Progenitor cell of endocrine pancreas (in vitro differentiated cells): ENCODE results near the gene PSMF1. TPM values are rescaled to one million over a fixed set of nuclear protein-coding genes. Genes with fewer than 3 reads are reported as not detected.

Experiments used
- DNase-seq: peaks from one replicate; pipeline ENCODE4 v3.0.0; 2021; ENCODE audit warnings: low spot score; ENCODE audit not compliant: unreplicated experiment
- H3K27ac Mint-ChIP-seq: 2 replicates; pipeline ENCODE4 v1.8.0; 2021; ENCODE audit warnings: mild to moderate bottlenecking, moderate library complexity, mixed read lengths
- H3K27me3 Mint-ChIP-seq: 2 replicates; pipeline ENCODE4 v1.8.0; 2021; ENCODE audit warnings: mixed read lengths
- H3K36me3 Mint-ChIP-seq: 2 replicates; pipeline ENCODE4 v1.8.0; 2022; ENCODE audit warnings: mixed read lengths; ENCODE audit not compliant: insufficient read depth
- H3K4me1 Mint-ChIP-seq: 2 replicates; pipeline ENCODE4 v1.8.0; 2021; ENCODE audit warnings: low read depth, mixed read lengths
- H3K4me3 Mint-ChIP-seq: 2 replicates; pipeline ENCODE4 v1.8.0; 2021; ENCODE audit warnings: low read depth, mild to moderate bottlenecking, moderate library complexity, mixed read lengths
- H3K9me3 Mint-ChIP-seq: 2 replicates; pipeline ENCODE4 v1.8.0; 2021; ENCODE audit warnings: low read depth, mixed read lengths
- CTCF ChIP-seq: fragments of 200-600 bp; sonication (generic); IDR thresholded peaks from one replicate; pipeline ENCODE4 v1.5.0; 2021; ENCODE audit warnings: antibody characterized with exemption, mild to moderate bottlenecking; ENCODE audit not compliant: unreplicated experiment
- total RNA-seq: library from RNA; stranded (reverse); gene quantifications from 2 replicates; pipeline ENCODE4 v1.2.1, GENCODE V29; 2021

PSMF1 gene
- total RNA-seq, 1 donor from 2014 or later = 92.5 TPM

- no peaks in the 10 kb centered on the region for H3K36me3 Mint-ChIP-seq
- no peaks in the 10 kb centered on the region for H3K4me1 Mint-ChIP-seq
These were observed 32.7 kb upstream of the PSMF1 start for GRCh38 chr20:1085492-1086276.

GRCh38 chr20:1086277-1087213, 31.9 kb upstream of the PSMF1 start:
- Mint-ChIP-seq H3K9me3 (peaks cover 13% of the 10 kb centered on the region), H3K36me3 (no peaks in the 10 kb centered on the region), H3K27me3 (peaks cover 3% of the 10 kb centered on the region), H3K27ac (no peak overlapping the region), H3K4me1 (no peaks in the 10 kb centered on the region), H3K4me3 (no peak overlapping the region)
- no peak for TF ChIP-seq CTCF
- DNase-seq = no peak

More at GRCh38 chr20:1085492-1086276, 32.7 kb upstream of the PSMF1 start:
- no peak overlapping the region for H3K4me3 Mint-ChIP-seq
- H3K27me3 Mint-ChIP-seq = peaks cover 3% of the 10 kb centered on the region
- no peak for DNase-seq
- TF ChIP-seq CTCF = no peak
- H3K9me3 Mint-ChIP-seq = peaks cover 13% of the 10 kb centered on the region
- H3K27ac Mint-ChIP-seq = no peak overlapping the region

- Mint-ChIP-seq H3K4me3 (no peak overlapping the region), H3K27ac (no peak overlapping the region), H3K36me3 (no peaks in the 10 kb centered on the region), H3K27me3 (peaks cover 3% of the 10 kb centered on the region), H3K9me3 (peaks cover 15% of the 10 kb centered on the region), H3K4me1 (no peaks in the 10 kb centered on the region)
- DNase-seq = no peak
- no peak for TF ChIP-seq CTCF
These were observed 31.0 kb upstream of the PSMF1 start for GRCh38 chr20:1087311-1087905.

GRCh38 chr20:1094751-1095150, 23.7 kb upstream of the PSMF1 start:
- DNase-seq = no peak
- Mint-ChIP-seq H3K36me3 (no peaks in the 10 kb centered on the region), H3K27me3 (no peaks in the 10 kb centered on the region), H3K9me3 (peaks cover 3% of the 10 kb centered on the region), H3K4me3 (no peak overlapping the region), H3K27ac (no peak overlapping the region), H3K4me1 (no peaks in the 10 kb centered on the region)
- TF ChIP-seq CTCF = no peak

GRCh38 chr20:1101533-1101932, 16.9 kb upstream of the PSMF1 start:
- peaks cover 3% of the 10 kb centered on the region for H3K27me3 Mint-ChIP-seq
- peaks cover 10% of the 10 kb centered on the region for H3K9me3 Mint-ChIP-seq
- H3K36me3 Mint-ChIP-seq = no peaks in the 10 kb centered on the region
- TF ChIP-seq CTCF = no peak
- no peak overlapping the region for H3K4me3 Mint-ChIP-seq
- DNase-seq = no peak
- no peak overlapping the region for H3K27ac Mint-ChIP-seq
- H3K4me1 Mint-ChIP-seq = no peaks in the 10 kb centered on the region
